HG03575 (cell line): Measurements from ENCODE around the gene MXRA8.

Experiments
- ATAC-seq: cut with Tn5 transposase; IDR thresholded peaks from one replicate; pipeline ENCODE4 v1.9.1; 2021; ENCODE audit not compliant: unreplicated experiment, insufficient number of reproducible peaks, low FRiP score; ENCODE audit errors: extremely low read depth

The MXRA8 gene

GRCh38 chr1:1304331-1305299, 53.7 kb downstream of the MXRA8 start:
- no peak for ATAC-seq

GRCh38 chr1:1303736-1304135, 54.6 kb downstream of the MXRA8 start:
- no peak for ATAC-seq

GRCh38 chr1:1302951-1303509, 55.3 kb downstream of the MXRA8 start:
- no peak for ATAC-seq
